Thoracic aorta (tissue), 2 donors: Measurements from ENCODE around the gene MUC16. TPM values are rescaled to one million over a fixed set of nuclear protein-coding genes. Genes with fewer than 3 reads are reported as not detected.
"Not testable (repeated sequence)": the region's sequence is repeated elsewhere in the genome, so short reads cannot be mapped to it uniquely, and the experiment has no call there.

Source experiments
- ATAC-seq: fragments of 150-250 bp; one replicate; pipeline ENCODE4 v1.8.0; 2017; ENCODE audit warnings: low read depth; ENCODE audit not compliant: insufficient number of reproducible peaks, low FRiP score
- DNase-seq: peaks from one replicate; pipeline ENCODE4 v3.0.0-alpha.2; 2020; ENCODE audit warnings: low spot score
- H3K27ac ChIP-seq, 2 donors: fragments of 200-600 bp; sonication (generic); 1 replicate in 1 of 2; 2 replicates in 1 of 2; pipeline ENCODE4 v1.5.1; 2016; ENCODE audit warnings: mild to moderate bottlenecking in 2 of 2, moderate library complexity in 2 of 2
- H3K27me3 ChIP-seq: fragments of 200-600 bp; sonication (generic); replicated peaks from 2 replicates; pipeline ENCODE4 v1.6.0; 2016; ENCODE audit warnings: mild to moderate bottlenecking; ENCODE audit not compliant: insufficient read depth
- H3K36me3 ChIP-seq: fragments of 200-600 bp; sonication (generic); one replicate; pipeline ENCODE4 v1.5.1; 2016
- H3K4me1 ChIP-seq, 2 donors: fragments of 200-600 bp; sonication (generic); 1 replicate in 1 of 2; 2 replicates in 1 of 2; pipeline versions ENCODE4 v1.5.1 to v1.6.0; 2016; ENCODE audit warnings: low read depth in 2 of 2, mild to moderate bottlenecking in 1 of 2; ENCODE audit not compliant: control insufficient read depth in 1 of 2
- H3K4me3 ChIP-seq: fragments of 200-600 bp; sonication (generic); 2 replicates; pipeline ENCODE4 v1.5.1; 2016; ENCODE audit warnings: mild to moderate bottlenecking
- H3K9me3 ChIP-seq: fragments of 200-600 bp; sonication (generic); 2 replicates; pipeline ENCODE4 v1.5.1; 2016
- CTCF ChIP-seq: fragments of 200-600 bp; sonication (generic); IDR thresholded peaks from one replicate; pipeline ENCODE4 v1.5.1; 2019; ENCODE audit warnings: antibody characterized with exemption
- total RNA-seq, 2 donors: library from RNA; depleted of rRNA; stranded (reverse); fragments of >200 nt; gene quantifications; one replicate each; pipeline versions ENCODE4 v1.1.0 to v1.2.3, GENCODE V29; 2016

MUC16 gene
- under 1 TPM in 1 of 2 donors, not detected in 1; under 0.01 TPM for total RNA-seq

- no peaks in the 10 kb centered on the region for H3K9me3 ChIP-seq
- no peak for TF ChIP-seq CTCF
- ATAC-seq: no peak
- H3K4me1 ChIP-seq: no peaks in the 10 kb centered on the region
- H3K27ac ChIP-seq: no peak within 1 kb of the TSS
- H3K27me3 ChIP-seq: no peaks in the 10 kb centered on the region
- no peak for DNase-seq
- no peaks in the 10 kb centered on the region for H3K36me3 ChIP-seq
- H3K4me3 ChIP-seq: no peak within 1 kb of the TSS
These were observed at the start of gene MUC16 for GRCh38 chr19:9009935-9010651. Gene MUC16, minus strand, starts transcription at chr19:9010409.

- H3K4me1 ChIP-seq: no peaks in the 10 kb centered on the region
- no peak overlapping the region for H3K4me3 ChIP-seq
- no peak overlapping the region for H3K27ac ChIP-seq
- H3K27me3 ChIP-seq: no peaks in the 10 kb centered on the region
- ATAC-seq: no peak
- TF ChIP-seq CTCF: no peak
- no peak for DNase-seq
- H3K9me3 ChIP-seq: no peaks in the 10 kb centered on the region
- H3K36me3 ChIP-seq: no peaks in the 10 kb centered on the region
These were observed 48.9 kb upstream of the MUC16 start for GRCh38 chr19:9058905-9059667.

GRCh38 chr19:9057505-9058258 is 47.5 kb upstream of the MUC16 start:
- no peak overlapping the region for H3K4me3 ChIP-seq
- H3K9me3 ChIP-seq: no peaks in the 10 kb centered on the region
- DNase-seq (no peak), ATAC-seq (no peak)
- no peak for TF ChIP-seq CTCF
- H3K4me1 ChIP-seq: no peaks in the 10 kb centered on the region
- H3K36me3 ChIP-seq: no peaks in the 10 kb centered on the region
- no peak overlapping the region for H3K27ac ChIP-seq
- no peaks in the 10 kb centered on the region for H3K27me3 ChIP-seq

- not testable (repeated sequence) for ATAC-seq, H3K27ac ChIP-seq, H3K9me3 ChIP-seq, H3K4me1 ChIP-seq, H3K4me3 ChIP-seq, H3K36me3 ChIP-seq, DNase-seq, H3K27me3 ChIP-seq
These were observed 45.9 kb upstream of the MUC16 start for GRCh38 chr19:9056131-9056530.

GRCh38 chr19:9054765-9055164 is 44.6 kb upstream of the MUC16 start:
- no peak overlapping the region for H3K27ac ChIP-seq
- H3K27me3 ChIP-seq: no peaks in the 10 kb centered on the region
- TF ChIP-seq CTCF: no peak
- H3K4me1 ChIP-seq: no peaks in the 10 kb centered on the region
- no peak for DNase-seq
- H3K9me3 ChIP-seq: no peaks in the 10 kb centered on the region
- no peak overlapping the region for H3K4me3 ChIP-seq
- no peaks in the 10 kb centered on the region for H3K36me3 ChIP-seq
- no peak for ATAC-seq
